Measurements from ENCODE around the gene LANCL3. TPM values are rescaled to one million over a fixed set of nuclear protein-coding genes. Genes with fewer than 3 reads are reported as not detected.
A peak's percentile ranks its signal among the peaks of the same experiment; 100 is the strongest.
"Not testable (repeated sequence)": the region's sequence is repeated elsewhere in the genome, so short reads cannot be mapped to it uniquely, and the experiment has no call there.

The LANCL3 gene
- total and polyA plus RNA-seq, 2 experiments from 2014 or later: 0.28 to 0.87 TPM

DNA sequence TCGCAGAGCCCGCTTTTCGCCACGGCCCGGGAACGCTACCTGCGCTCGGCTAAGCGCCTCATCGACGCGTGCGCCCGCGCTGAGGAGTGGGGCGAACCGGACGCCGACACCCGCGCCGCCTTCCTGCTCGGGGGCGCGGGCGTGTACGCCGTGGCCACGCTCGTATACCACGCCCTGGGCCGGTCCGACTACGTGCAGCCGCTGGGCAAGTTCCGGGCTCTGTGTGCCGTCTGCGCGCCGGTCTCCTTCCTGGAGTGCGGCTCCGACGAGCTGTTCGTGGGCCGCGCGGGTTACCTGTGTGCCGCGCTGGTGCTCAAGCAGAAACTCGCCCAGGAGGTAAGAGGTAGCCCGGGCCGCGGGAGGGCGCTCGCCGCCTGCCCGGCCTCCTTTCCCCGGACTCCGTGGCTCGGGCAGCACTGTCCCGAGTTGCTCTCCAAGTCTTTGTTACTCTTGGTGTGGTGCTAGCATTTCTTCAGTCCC is 687 bp downstream of the LANCL3 start:
- H2AFZ ChIP-seq; H3K4me1 ChIP-seq (ENCODE audit: insufficient read depth); H3K4me3 ChIP-seq; H3K9me2 ChIP-seq (replicated peaks; ENCODE audit: insufficient read depth); H3K36me3 ChIP-seq (replicated peaks; ENCODE audit: insufficient read depth, low read depth); H3K79me2 ChIP-seq; H3K27me3 ChIP-seq; H3K9me3 ChIP-seq (ENCODE audit: low read depth); H3K27ac ChIP-seq; H4K20me1 ChIP-seq (ENCODE audit: insufficient read depth, poor library complexity, severe bottlenecking): not testable (repeated sequence)
- H3K4me2 ChIP-seq: peak overlapping the region; percentile 75
- TF ChIP-seq, protein P1, sequence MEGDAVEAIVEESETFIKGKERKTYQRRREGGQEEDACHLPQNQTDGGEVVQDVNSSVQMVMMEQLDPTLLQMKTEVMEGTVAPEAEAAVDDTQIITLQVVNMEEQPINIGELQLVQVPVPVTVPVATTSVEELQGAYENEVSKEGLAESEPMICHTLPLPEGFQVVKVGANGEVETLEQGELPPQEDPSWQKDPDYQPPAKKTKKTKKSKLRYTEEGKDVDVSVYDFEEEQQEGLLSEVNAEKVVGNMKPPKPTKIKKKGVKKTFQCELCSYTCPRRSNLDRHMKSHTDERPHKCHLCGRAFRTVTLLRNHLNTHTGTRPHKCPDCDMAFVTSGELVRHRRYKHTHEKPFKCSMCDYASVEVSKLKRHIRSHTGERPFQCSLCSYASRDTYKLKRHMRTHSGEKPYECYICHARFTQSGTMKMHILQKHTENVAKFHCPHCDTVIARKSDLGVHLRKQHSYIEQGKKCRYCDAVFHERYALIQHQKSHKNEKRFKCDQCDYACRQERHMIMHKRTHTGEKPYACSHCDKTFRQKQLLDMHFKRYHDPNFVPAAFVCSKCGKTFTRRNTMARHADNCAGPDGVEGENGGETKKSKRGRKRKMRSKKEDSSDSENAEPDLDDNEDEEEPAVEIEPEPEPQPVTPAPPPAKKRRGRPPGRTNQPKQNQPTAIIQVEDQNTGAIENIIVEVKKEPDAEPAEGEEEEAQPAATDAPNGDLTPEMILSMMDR (IDR thresholded peaks at IDR 0.05; ENCODE audit: poor library complexity): peak; percentile 42
- peak; percentile 34 for DNase-seq (ENCODE audit: low spot score)
- 48% methylated on average over 29 of the region's 61 CpGs for WGBS (ENCODE audit: low lambda C conversion rate, missing lambda C conversion rate)

DNA sequence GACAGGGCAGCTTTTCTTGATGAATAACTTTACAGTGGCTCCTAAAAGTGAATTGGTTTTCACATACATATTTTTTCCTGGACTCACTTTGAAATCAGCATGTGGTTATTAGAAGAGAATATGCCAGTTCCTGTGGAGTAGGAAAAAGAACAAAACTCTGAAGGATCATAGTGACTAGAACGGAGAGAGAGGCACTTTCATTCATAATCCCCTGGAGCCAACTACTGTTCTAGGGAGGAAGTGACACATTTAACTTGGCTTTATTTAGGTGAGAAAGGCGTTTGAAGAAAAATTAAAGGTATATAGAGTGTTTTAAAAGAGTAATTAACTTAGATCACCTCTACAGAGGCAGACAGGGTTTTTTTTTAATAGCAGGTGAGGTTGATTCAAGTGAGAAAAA is 1.7 kb downstream of the LANCL3 start:
- DNase-seq (ENCODE audit: low spot score); H2AFZ ChIP-seq; H3K27ac ChIP-seq; H3K4me3 ChIP-seq; H3K79me2 ChIP-seq; H3K4me2 ChIP-seq; H3K9me2 ChIP-seq (replicated peaks; ENCODE audit: insufficient read depth); H4K20me1 ChIP-seq (ENCODE audit: insufficient read depth, poor library complexity, severe bottlenecking); H3K36me3 ChIP-seq (replicated peaks; ENCODE audit: insufficient read depth, low read depth); H3K4me1 ChIP-seq (ENCODE audit: insufficient read depth); H3K9me3 ChIP-seq (ENCODE audit: low read depth); H3K27me3 ChIP-seq: not testable (repeated sequence)
- WGBS (ENCODE audit: low lambda C conversion rate, missing lambda C conversion rate): 24% methylated on average over 2 of the region's 2 CpGs

DNA sequence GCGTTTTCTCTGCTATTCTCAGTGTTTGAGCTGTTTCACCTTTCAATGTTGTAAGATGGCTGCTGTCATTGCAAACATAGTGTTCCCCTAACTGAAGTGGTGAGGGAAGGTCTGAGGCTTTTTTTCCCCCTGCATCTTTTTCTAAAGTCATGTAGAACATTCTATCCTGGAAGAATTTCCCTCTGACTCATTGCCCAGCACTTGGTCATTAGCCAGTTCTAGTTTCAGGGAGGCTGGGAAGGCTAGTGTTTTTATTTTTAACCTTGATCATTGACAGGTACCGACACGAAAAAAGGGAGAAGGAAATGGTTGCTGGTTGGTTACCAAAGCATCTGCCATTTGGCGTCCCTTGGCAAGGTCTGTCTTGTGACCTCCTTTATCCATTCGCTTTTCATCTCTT is 6.6 kb downstream of the LANCL3 start:
- Histone ChIP-seq H3K79me2 (no peaks in the 10 kb centered on the region), H2AFZ (no peak overlapping the region), H3K27ac (no peak overlapping the region), H3K4me1 (ENCODE audit: insufficient read depth) (no peaks in the 10 kb centered on the region), H3K4me2 (no peak overlapping the region), H3K4me3 (no peak overlapping the region), H4K20me1 (ENCODE audit: insufficient read depth, poor library complexity, severe bottlenecking) (no peaks in the 10 kb centered on the region), H3K9me2 (replicated peaks; ENCODE audit: insufficient read depth) (no peaks in the 10 kb centered on the region), H3K9me3 (ENCODE audit: low read depth) (no peaks in the 10 kb centered on the region), H3K36me3 (replicated peaks; ENCODE audit: insufficient read depth, low read depth) (no peaks in the 10 kb centered on the region), H3K27me3 (no peaks in the 10 kb centered on the region)
- 66% methylated on average over 5 of the region's 5 CpGs for WGBS (ENCODE audit: low lambda C conversion rate, missing lambda C conversion rate)
- TF ChIP-seq, protein P1 (IDR thresholded peaks at IDR 0.05; ENCODE audit: poor library complexity): no peak
- DNase-seq (ENCODE audit: low spot score): no peak

DNA sequence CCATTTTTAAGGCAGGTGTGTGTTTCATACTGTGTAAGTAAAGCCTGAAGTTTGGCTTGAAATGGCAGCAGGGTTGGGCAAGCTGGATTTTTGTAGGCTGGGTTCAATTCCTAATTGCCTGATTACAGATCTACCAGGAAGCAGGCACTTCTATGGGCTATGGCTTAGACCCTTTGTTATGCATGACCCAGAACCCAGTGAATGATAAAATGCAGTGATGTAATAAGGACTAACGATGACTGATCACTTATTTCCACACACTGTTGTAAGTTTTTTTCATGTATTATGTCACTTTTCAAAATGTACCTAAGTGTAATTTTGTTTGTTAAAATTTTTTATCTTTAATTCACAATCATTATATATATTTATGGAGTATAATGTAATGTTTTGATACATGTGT is 8.6 kb downstream of the LANCL3 start:
- Histone ChIP-seq H3K9me3 (ENCODE audit: low read depth) (no peaks in the 10 kb centered on the region), H3K79me2 (no peaks in the 10 kb centered on the region), H2AFZ (no peak overlapping the region), H3K4me2 (no peak overlapping the region), H3K27me3 (no peaks in the 10 kb centered on the region), H4K20me1 (ENCODE audit: insufficient read depth, poor library complexity, severe bottlenecking) (no peaks in the 10 kb centered on the region), H3K27ac (no peak overlapping the region), H3K4me1 (ENCODE audit: insufficient read depth) (no peaks in the 10 kb centered on the region), H3K4me3 (no peak overlapping the region), H3K36me3 (replicated peaks; ENCODE audit: insufficient read depth, low read depth) (no peaks in the 10 kb centered on the region), H3K9me2 (replicated peaks; ENCODE audit: insufficient read depth) (no peaks in the 10 kb centered on the region)
- no peak for DNase-seq (ENCODE audit: low spot score)
- TF ChIP-seq, protein P1 (IDR thresholded peaks at IDR 0.05; ENCODE audit: poor library complexity): no peak
- TF ChIP-seq EZH2 (IDR thresholded peaks at IDR 0.05; ENCODE audit: borderline replicate concordance) (no peak), EZH2phosphoT487 (IDR thresholded peaks at IDR 0.05; ENCODE audit: low read depth, severe bottlenecking, unreplicated experiment) (no peak)
- 78% methylated on average over 1 of the region's 1 CpG for WGBS (ENCODE audit: low lambda C conversion rate, missing lambda C conversion rate)

DNA sequence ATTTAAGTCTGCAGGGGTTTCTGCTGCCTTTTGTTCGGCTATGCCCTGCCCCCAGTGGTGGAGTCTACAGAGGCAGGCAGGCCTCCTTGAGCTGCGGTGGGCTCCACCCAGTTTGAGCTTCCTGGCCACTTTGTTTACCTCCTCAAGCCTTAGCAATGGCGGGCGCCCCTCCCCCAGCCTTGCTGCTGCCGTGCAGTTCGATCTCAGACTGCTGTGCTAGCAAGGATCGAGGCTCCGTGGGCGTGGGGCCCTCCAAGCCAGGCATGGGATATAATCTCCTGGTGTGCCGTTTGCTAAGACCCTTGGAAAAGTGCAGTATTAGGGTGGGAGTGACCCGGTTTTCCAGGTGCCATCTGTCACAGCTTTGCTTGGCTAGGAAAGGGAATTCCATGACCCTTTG is 15.9 kb downstream of the LANCL3 start:
- not testable (repeated sequence) for DNase-seq (ENCODE audit: low spot score); H3K9me2 ChIP-seq (replicated peaks; ENCODE audit: insufficient read depth); H3K79me2 ChIP-seq; H3K27ac ChIP-seq; H3K4me1 ChIP-seq (ENCODE audit: insufficient read depth); H3K27me3 ChIP-seq; H3K9me3 ChIP-seq (ENCODE audit: low read depth); H3K36me3 ChIP-seq (replicated peaks; ENCODE audit: insufficient read depth, low read depth); H3K4me3 ChIP-seq; H3K4me2 ChIP-seq; H2AFZ ChIP-seq; H4K20me1 ChIP-seq (ENCODE audit: insufficient read depth, poor library complexity, severe bottlenecking)
- 82% methylated on average over 11 of the region's 11 CpGs for WGBS (ENCODE audit: low lambda C conversion rate, missing lambda C conversion rate)

All from hepatocyte (in vitro differentiated cells).